Mucosa of stomach (tissue), 1 donor: ENCODE results near the gene CHRM5.
"Not testable (repeated sequence)": the region's sequence is repeated elsewhere in the genome, so short reads cannot be mapped to it uniquely, and the experiment has no call there.

Experiments
- H3K27me3 ChIP-seq: one replicate; pipeline ENCODE4 v1.7.0; 2013; ENCODE audit warnings: mild to moderate bottlenecking, low read length; ENCODE audit not compliant: control insufficient read depth, insufficient read depth
- H3K36me3 ChIP-seq: one replicate; pipeline ENCODE4 v1.7.0; 2013; ENCODE audit warnings: low read length; ENCODE audit not compliant: control insufficient read depth, insufficient read depth
- H3K4me1 ChIP-seq: one replicate; pipeline ENCODE4 v1.7.0; 2013; ENCODE audit warnings: mild to moderate bottlenecking, low read length; ENCODE audit not compliant: control insufficient read depth, insufficient read depth
- H3K4me3 ChIP-seq: one replicate; pipeline ENCODE4 v1.7.0; 2013; ENCODE audit warnings: low read length
- H3K9ac ChIP-seq: one replicate; pipeline ENCODE4 v1.7.0; 2013; ENCODE audit warnings: mild to moderate bottlenecking, low read length, moderate library complexity
- H3K9me3 ChIP-seq: one replicate; pipeline ENCODE4 v1.7.0; 2013; ENCODE audit warnings: mild to moderate bottlenecking, low read length, moderate library complexity; ENCODE audit not compliant: control insufficient read depth
- donor health status: Pancreatic carcinoma.

Gene CHRM5

DNA sequence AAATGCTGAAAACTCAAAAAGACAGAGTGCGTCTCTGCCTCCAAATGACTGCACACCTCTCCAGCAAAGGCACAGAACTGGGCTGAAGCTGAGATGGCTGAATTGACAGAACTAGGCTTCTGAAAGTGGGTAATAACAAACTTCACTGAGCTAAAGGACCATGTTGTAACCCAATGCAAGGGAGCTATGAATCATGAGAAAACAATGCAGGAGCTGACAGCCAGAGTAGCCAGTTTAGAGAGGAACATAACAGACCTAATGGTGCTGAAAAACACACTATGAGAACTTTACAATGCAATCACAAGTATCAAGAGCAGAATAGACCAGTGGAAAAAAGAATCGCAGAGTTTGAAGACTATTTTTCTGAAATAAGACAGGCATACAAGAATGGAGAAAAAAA lies 80.8 kb downstream of the CHRM5 start:
- H3K9ac ChIP-seq, result no peak overlapping the region
- H3K4me1 ChIP-seq, result no peaks in the 10 kb centered on the region
- no peaks in the 10 kb centered on the region for H3K36me3 ChIP-seq
- no peak overlapping the region for H3K4me3 ChIP-seq
- H3K27me3 ChIP-seq, result peaks cover 6% of the 10 kb centered on the region
- no peaks in the 10 kb centered on the region for H3K9me3 ChIP-seq

DNA sequence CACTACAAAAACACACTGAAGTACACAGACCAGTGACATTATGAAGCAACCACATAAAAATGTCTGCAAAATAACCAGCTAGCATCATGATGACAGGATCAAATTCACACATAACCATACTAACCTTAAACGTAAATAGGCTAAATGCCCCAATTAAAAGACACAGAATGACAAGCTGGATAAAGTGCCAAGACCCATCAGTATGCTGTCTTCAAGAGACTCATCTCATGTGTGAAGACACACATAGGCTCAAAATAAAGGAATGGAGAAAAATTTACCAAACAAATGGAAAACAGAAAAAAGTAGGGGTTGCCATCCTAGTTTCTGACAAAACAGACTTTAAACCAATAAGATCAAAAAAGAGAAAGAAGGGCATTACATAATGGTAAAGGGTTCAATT lies 82.1 kb downstream of the CHRM5 start:
- not testable (repeated sequence) for H3K4me1 ChIP-seq, H3K4me3 ChIP-seq, H3K27me3 ChIP-seq, H3K9ac ChIP-seq, H3K9me3 ChIP-seq, H3K36me3 ChIP-seq

GRCh38 chr15:34054081-34054707 lies 85.9 kb downstream of the CHRM5 start:
- H3K27me3 ChIP-seq, result no peaks in the 10 kb centered on the region
- H3K9me3 ChIP-seq, result no peaks in the 10 kb centered on the region
- no peak overlapping the region for H3K4me3 ChIP-seq
- H3K36me3 ChIP-seq, result no peaks in the 10 kb centered on the region
- no peaks in the 10 kb centered on the region for H3K4me1 ChIP-seq
- H3K9ac ChIP-seq, result no peak overlapping the region

GRCh38 chr15:34055868-34056595 lies 87.7 kb downstream of the CHRM5 start:
- H3K9me3 ChIP-seq, result no peaks in the 10 kb centered on the region
- no peaks in the 10 kb centered on the region for H3K36me3 ChIP-seq
- H3K9ac ChIP-seq, result no peak overlapping the region
- no peaks in the 10 kb centered on the region for H3K27me3 ChIP-seq
- H3K4me1 ChIP-seq, result no peaks in the 10 kb centered on the region
- no peak overlapping the region for H3K4me3 ChIP-seq

DNA sequence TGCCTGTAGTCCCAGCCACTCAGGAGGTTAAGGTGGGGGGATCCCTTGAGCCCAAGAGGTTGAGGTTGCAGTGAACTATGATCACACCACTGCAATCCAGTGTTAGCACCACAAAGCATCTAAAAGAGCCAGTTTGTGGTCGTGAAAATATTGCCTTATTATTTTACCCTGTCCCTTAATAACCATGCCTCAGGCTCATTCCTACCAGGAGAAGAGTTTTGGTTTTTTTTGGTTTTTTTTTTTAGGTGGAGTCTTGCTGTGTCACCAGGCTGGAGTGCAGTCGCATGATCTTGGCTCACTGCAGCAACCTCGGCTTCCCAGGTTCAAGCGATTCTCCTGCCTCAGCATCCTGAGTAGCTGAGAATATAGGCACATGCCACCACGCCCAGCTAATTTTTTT lies 88.6 kb downstream of the CHRM5 start:
- Histone ChIP-seq H3K36me3 (no peaks in the 10 kb centered on the region), H3K4me3 (no peak overlapping the region), H3K9me3 (no peaks in the 10 kb centered on the region), H3K9ac (no peak overlapping the region), H3K27me3 (no peaks in the 10 kb centered on the region), H3K4me1 (no peaks in the 10 kb centered on the region)

GRCh38 chr15:34059476-34059875 lies 91.2 kb downstream of the CHRM5 start:
- Histone ChIP-seq H3K4me1 (no peaks in the 10 kb centered on the region), H3K4me3 (no peak overlapping the region), H3K36me3 (no peaks in the 10 kb centered on the region), H3K27me3 (no peaks in the 10 kb centered on the region), H3K9me3 (no peaks in the 10 kb centered on the region), H3K9ac (no peak overlapping the region)

DNA sequence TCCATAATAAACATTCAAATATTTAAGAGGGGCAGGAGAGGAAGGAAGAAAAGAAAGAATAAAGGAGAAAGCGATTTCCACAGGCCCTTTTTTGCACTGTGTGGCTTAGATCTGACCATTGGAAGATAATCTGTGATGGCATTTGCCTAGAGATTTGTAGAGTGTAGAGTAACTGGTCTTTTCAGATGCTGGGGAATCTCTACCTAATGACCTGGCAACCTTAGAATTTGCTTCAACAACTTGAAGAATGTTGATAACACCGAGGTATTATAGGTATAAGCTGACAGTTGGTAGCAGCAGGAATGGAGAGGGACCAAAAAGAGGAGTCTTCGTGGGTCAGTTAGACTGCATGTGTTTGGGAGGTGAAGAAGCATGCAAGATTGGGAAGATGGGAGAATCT lies 91.6 kb downstream of the CHRM5 start:
- H3K4me3 ChIP-seq, result no peak overlapping the region
- no peaks in the 10 kb centered on the region for H3K9me3 ChIP-seq
- no peaks in the 10 kb centered on the region for H3K27me3 ChIP-seq

GRCh38 chr15:34064438-34064837 lies 96.1 kb downstream of the CHRM5 start:
- no peaks in the 10 kb centered on the region for H3K4me1 ChIP-seq
- H3K36me3 ChIP-seq, result no peaks in the 10 kb centered on the region
- H3K27me3 ChIP-seq, result no peaks in the 10 kb centered on the region
- H3K9ac ChIP-seq, result no peak overlapping the region
- H3K4me3 ChIP-seq, result no peak overlapping the region
- no peaks in the 10 kb centered on the region for H3K9me3 ChIP-seq

More for the DNA sequence above, 91.6 kb downstream of the CHRM5 start:
- H3K36me3 ChIP-seq, result no peaks in the 10 kb centered on the region
- H3K9ac ChIP-seq, result no peak overlapping the region
- no peaks in the 10 kb centered on the region for H3K4me1 ChIP-seq

- Histone ChIP-seq H3K36me3 (no peaks in the 10 kb centered on the region), H3K27me3 (no peaks in the 10 kb centered on the region), H3K4me1 (no peaks in the 10 kb centered on the region), H3K9me3 (no peaks in the 10 kb centered on the region), H3K4me3 (no peak overlapping the region), H3K9ac (no peak overlapping the region)
Observed at GRCh38 chr15:34065261-34065660, 97.0 kb downstream of the CHRM5 start.

DNA sequence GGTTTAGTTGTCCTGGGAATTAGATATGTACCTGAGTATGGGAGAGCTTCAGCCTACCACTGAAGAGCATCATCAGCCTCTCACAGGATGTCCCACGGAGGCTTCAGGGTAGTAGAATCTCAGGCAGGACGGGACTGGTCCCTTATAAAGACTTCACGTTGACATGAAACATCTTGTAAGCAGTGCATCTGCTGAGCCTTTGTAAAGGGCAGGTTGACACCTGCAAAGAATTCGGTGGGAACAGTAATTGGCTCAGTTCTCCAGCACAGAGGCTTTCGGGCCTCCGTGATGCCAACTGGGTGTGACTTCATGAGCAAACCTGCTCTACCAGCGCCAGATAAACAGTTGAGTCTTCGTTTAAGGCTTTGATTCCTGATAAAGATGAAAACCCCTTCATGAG lies 97.6 kb downstream of the CHRM5 start:
- Histone ChIP-seq H3K36me3 (no peaks in the 10 kb centered on the region), H3K9ac (no peak overlapping the region), H3K4me3 (no peak overlapping the region), H3K9me3 (no peaks in the 10 kb centered on the region), H3K4me1 (no peaks in the 10 kb centered on the region), H3K27me3 (no peaks in the 10 kb centered on the region)

- Histone ChIP-seq H3K9ac (no peak overlapping the region), H3K4me1 (no peaks in the 10 kb centered on the region), H3K4me3 (no peak overlapping the region), H3K9me3 (no peaks in the 10 kb centered on the region), H3K27me3 (no peaks in the 10 kb centered on the region), H3K36me3 (no peaks in the 10 kb centered on the region)
Observed at GRCh38 chr15:34070003-34070402, 101.7 kb downstream of the CHRM5 start.

DNA sequence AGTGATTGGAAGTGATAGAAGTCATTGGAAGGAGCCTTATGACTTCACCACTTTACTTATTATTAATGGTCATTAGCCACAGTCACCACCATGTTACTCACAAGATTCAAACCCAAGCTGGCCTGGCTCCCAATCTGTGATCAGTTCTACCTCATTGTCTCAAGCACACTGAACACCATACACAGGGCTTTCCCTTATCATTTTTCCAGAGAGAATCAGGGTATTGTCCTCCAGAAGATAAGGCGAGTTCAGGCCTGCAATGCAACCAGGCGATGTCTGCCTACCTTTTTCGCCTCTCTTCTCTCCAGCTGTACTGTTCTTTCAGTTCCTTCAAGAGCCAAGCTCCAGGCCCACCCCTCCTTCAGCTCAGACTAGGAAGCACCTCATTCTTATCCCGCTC lies 108.5 kb downstream of the CHRM5 start:
- H3K36me3 ChIP-seq, result no peaks in the 10 kb centered on the region
- H3K9ac ChIP-seq, result no peak overlapping the region
- H3K4me1 ChIP-seq, result no peaks in the 10 kb centered on the region
- H3K27me3 ChIP-seq, result no peaks in the 10 kb centered on the region
- no peak overlapping the region for H3K4me3 ChIP-seq
- H3K9me3 ChIP-seq, result no peaks in the 10 kb centered on the region
